ENCODE results near the gene SLC35A3.

DNA sequence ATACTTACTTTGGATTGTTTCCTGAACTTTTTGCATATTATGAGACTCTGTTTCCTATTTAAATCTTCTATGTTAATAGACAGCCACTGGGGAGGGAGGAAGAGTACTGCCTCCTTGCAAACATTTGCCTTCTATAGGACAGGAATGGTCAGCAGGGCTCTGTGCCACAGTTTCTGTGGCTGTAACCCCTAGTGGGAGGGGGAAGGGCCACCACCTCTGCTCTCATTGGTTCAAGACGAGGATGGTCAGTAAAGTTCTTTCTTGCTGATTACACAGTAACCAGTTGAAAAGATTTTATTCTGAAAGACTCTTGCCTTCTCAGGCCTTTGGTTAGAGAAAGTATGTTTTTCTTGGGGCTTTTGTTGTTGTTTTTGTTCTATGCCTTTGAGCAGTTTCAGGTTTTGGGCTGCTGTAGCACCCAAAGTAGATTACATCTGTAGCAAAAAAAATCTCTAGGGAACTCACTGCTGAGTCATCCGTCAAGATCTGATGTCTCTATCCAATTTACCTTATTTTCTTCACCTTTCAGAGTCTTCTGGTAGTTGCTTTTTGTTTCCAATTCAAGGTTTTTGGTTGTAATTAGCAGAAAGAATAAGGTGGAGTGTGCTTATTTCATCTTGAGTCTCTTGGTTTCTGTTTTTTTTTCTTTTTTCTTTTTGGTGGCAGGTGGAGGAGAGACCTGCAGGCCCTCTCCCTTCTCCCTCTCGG, 23.1 kb downstream of the SLC35A3 start:
- TF ChIP-seq CTCF (conservative IDR thresholded peaks at IDR 0.05; ENCODE audit: low read depth, low read length) = no peak
- TF ChIP-seq EZH2 (IDR thresholded peaks at IDR 0.05; ENCODE audit: low read length, unreplicated experiment) = no peak

Measured in PC-3 (cell line).